A549 (cell line): ENCODE data around the gene ATP1A2. TPM values are rescaled to one million over a fixed set of nuclear protein-coding genes. Genes with fewer than 3 reads are reported as not detected.

Experiments
- ATAC-seq, 2 experiments: fragments of 200-7000 bp in 1 of 2; fragments of >200 bp in 1 of 2; cut with Nextera tagmentation in 1 of 2; cut with Tn5 transposase in 1 of 2; 3 replicates each; pipeline versions ENCODE4 v1.8.0 to v1.9.1; 2018 to 2020; ENCODE audit warnings: mild to moderate bottlenecking in 1 of 2, moderate library complexity in 1 of 2
- CTCF ChIA-PET: fragments of 300-600 bp; sonication (Branson Sonifier 250); formaldehyde crosslinking; extraction: SDS; loops from one replicate; lab custom pipeline; 2021; ENCODE audit warnings: antibody characterized with exemption, inconsistent platforms; lab: Yijun Ruan, JAX
- POLR2A ChIA-PET: fragments of 350-600 bp; formaldehyde crosslinking; extraction: SDS; loops from one replicate; lab custom pipeline; 2021; ENCODE audit warnings: antibody characterized with exemption, inconsistent platforms; lab: Yijun Ruan, JAX
- DNase-seq, 2 experiments: peaks; one replicate each; pipeline versions ENCODE4 v3.0.0 to v3.0.0-alpha.2; 2011 to 2016; ENCODE audit warnings: low read depth in 1 of 2, low spot score in 1 of 2
- FAIRE-seq: peaks from 2 replicates; lab custom pipeline; 2011; peaks lifted over from hg19 to GRCh38; lab: Jason Lieb, UNC
- H3K27ac ChIP-seq, 2 experiments: fragments of >200 bp; sonication (Bioruptor Twin); formaldehyde crosslinking; 3 replicates each; pipeline ENCODE4 v1.5.1; 2016 to 2017
- H3K4me1 ChIP-seq: fragments of >200 bp; sonication (Bioruptor Twin); formaldehyde crosslinking; 3 replicates; pipeline ENCODE4 v1.6.1; 2016
- H3K4me2 ChIP-seq: fragments of >200 bp; sonication (Bioruptor Twin); formaldehyde crosslinking; 3 replicates; pipeline ENCODE4 v1.6.1; 2016
- H3K4me3 ChIP-seq: fragments of >200 bp; sonication (Bioruptor Twin); formaldehyde crosslinking; 3 replicates; pipeline ENCODE4 v1.5.1; 2016
- H3K9me3 ChIP-seq: fragments of >200 bp; sonication (Bioruptor Twin); formaldehyde crosslinking; 3 replicates; pipeline ENCODE4 v1.6.1; 2016
- ATOH8 ChIP-seq: fragments of 250-450 bp; sonication (Bioruptor Pico); IDR thresholded peaks from 2 replicates; pipeline ENCODE4 v1.5.0; 2020; ENCODE audit warnings: low read depth, mild to moderate bottlenecking, moderate library complexity
- CBX8 ChIP-seq: fragments of 200-600 bp; sonication (generic); IDR thresholded peaks from 2 replicates; pipeline ENCODE4 v1.6.1; 2016
- CHD2 ChIP-seq: fragments of 150-350 bp; IDR thresholded peaks from 2 replicates; pipeline ENCODE4 v1.6.1; 2014; ENCODE audit warnings: low read length; ENCODE audit not compliant: partially characterized antibody
- EHMT2 ChIP-seq: fragments of 200-600 bp; sonication (generic); IDR thresholded peaks from 2 replicates; pipeline ENCODE4 v1.6.1; 2016; ENCODE audit warnings: antibody characterized with exemption, low read depth, mild to moderate bottlenecking, moderate library complexity
- ELK1 ChIP-seq: fragments of 150-350 bp; IDR thresholded peaks from 2 replicates; pipeline ENCODE4 v1.6.1; 2014; ENCODE audit warnings: low read depth, mild to moderate bottlenecking, low read length
- EP300 ChIP-seq, 2 experiments: fragments of >200 bp; sonication (Bioruptor Twin); formaldehyde crosslinking; IDR thresholded peaks; 2 replicates in 1 of 2; 3 replicates in 1 of 2; pipeline ENCODE4 v1.6.1; 2016 to 2017
- FOSL2 ChIP-seq, 2 experiments: fragments of 450-650 bp in 1 of 2; fragments of >200 bp in 1 of 2; sonication (Bioruptor Twin) in 1 of 2; formaldehyde crosslinking; IDR thresholded peaks; 2 replicates each; pipeline versions ENCODE4 v1.5.0 to v1.6.1; 2016 to 2020; ENCODE audit warnings: mild to moderate bottlenecking in 1 of 2, moderate library complexity in 1 of 2
- GATA3 ChIP-seq: IDR thresholded peaks from 2 replicates; pipeline ENCODE4 v1.6.1; 2012; ENCODE audit warnings: borderline replicate concordance
- HES2 ChIP-seq: fragments of >200 bp; sonication (Bioruptor Twin); formaldehyde crosslinking; IDR thresholded peaks from 2 replicates; pipeline ENCODE4 v1.6.1; 2016
- JUNB ChIP-seq: fragments of >200 bp; sonication (Bioruptor Twin); formaldehyde crosslinking; IDR thresholded peaks from 2 replicates; pipeline ENCODE4 v1.6.1; 2016
- KDM5A ChIP-seq: fragments of 200-600 bp; sonication (generic); IDR thresholded peaks from 2 replicates; pipeline ENCODE4 v1.6.1; 2016; ENCODE audit warnings: antibody characterized with exemption, mild to moderate bottlenecking
- MYC ChIP-seq: IDR thresholded peaks from 2 replicates; pipeline ENCODE4 v1.6.1; 2012; ENCODE audit warnings: mild to moderate bottlenecking, inconsistent platforms, low read length, improper control_type of control experiment, borderline replicate concordance
- PBX3 ChIP-seq: IDR thresholded peaks from 2 replicates; pipeline ENCODE4 v1.6.1; 2012
- RCOR1 ChIP-seq: fragments of 150-350 bp; IDR thresholded peaks from 2 replicates; pipeline ENCODE4 v1.6.1; 2014; ENCODE audit warnings: antibody characterized with exemption, low read length, low read depth
- RNF2 ChIP-seq: fragments of 200-600 bp; sonication (generic); IDR thresholded peaks from 2 replicates; pipeline ENCODE4 v1.6.1; 2016; ENCODE audit warnings: low read depth, mild to moderate bottlenecking, antibody characterized with exemption, moderate library complexity, borderline replicate concordance
- SREBF2 ChIP-seq: fragments of 450-650 bp; IDR thresholded peaks from 2 replicates; pipeline ENCODE4 v1.6.1; 2014; ENCODE audit warnings: mild to moderate bottlenecking, moderate library complexity
- TP53 ChIP-seq: fragments of 250-450 bp; sonication (Bioruptor Pico); IDR thresholded peaks from 2 replicates; pipeline ENCODE4 v1.5.0; 2021; ENCODE audit warnings: mild to moderate bottlenecking, moderate library complexity
- ZC3H11A ChIP-seq: fragments of 450-650 bp; IDR thresholded peaks from 2 replicates; pipeline ENCODE4 v1.6.1; 2014; ENCODE audit warnings: antibody characterized with exemption, mild to moderate bottlenecking
- ZSCAN20 ChIP-seq: fragments of 250-450 bp; sonication (Bioruptor Pico); IDR thresholded peaks from 2 replicates; pipeline ENCODE4 v1.8.0; 2022; ENCODE audit warnings: mild to moderate bottlenecking, moderate library complexity
- WGBS: methylation state at CpG from one replicate; pipeline ENCODE4 v1.1.6; 2017; ENCODE audit errors: missing lambda C conversion rate; 5-methylcytosine and 5-hydroxymethylcytosine counted together
- polyA plus RNA-seq, 4 experiments: library from polyadenylated mRNA; depleted of rRNA in 3 of 4; stranded (reverse); fragments of >200 nt; fragmentation: RNase III in 1 of 4; extraction: RNeasy Plus Mini Kit Qiagen cat#74134 plus additional on column Dnase treatment in 1 of 4; gene quantifications; 2 replicates in 3 of 4; 3 replicates in 1 of 4; pipeline ENCODE4 v1.2.3, GENCODE V29; 2011 to 2017

Gene ATP1A2
- polyA plus RNA-seq, 2 of the 4 experiments (the other 2 are of a cell fraction) = 0.09 TPM; not detected in 1

- Histone ChIP-seq H3K4me3 (no peak overlapping the region), H3K4me2 (no peak overlapping the region), H3K4me1 (0 out of 3 replicates have a peak, but pooled peaks cover 2% of the 10 kb centered on the region)
- no peak for ATAC-seq
- no peak for DNase-seq
- POLR2A ChIA-PET = interaction anchor here (0.6 kb wide), 1 partner anchor 174 kb away, joined by 4 read pairs; no protein-coding TSS in a partner anchor
- 60% methylated on average over 4 of the region's 4 CpGs for WGBS
- no peak for FAIRE-seq
- TF ChIP-seq MYC (no peak), ELK1 (no peak), EHMT2 (no peak), PBX3 (no peak), EP300 (IDR thresholded peaks at IDR 0.05) (no peak), KDM5A (no peak), ZC3H11A (no peak), CBX8 (no peak), HES2 (no peak), RNF2 (no peak), FOSL2 (IDR thresholded peaks at IDR 0.05) (no peak), FOSL2 (CRISPR knock-in tag; IDR thresholded peaks at IDR 0.05) (no peak), RCOR1 (no peak)
- TF ChIP-seq, all 56 proteins: peak for 0
- no peaks in the 10 kb centered on the region for H3K9me3 ChIP-seq
- no peak overlapping the region for H3K27ac ChIP-seq
- CTCF ChIA-PET = interaction anchor here (1.1 to 30.0 kb wide), 12 partner anchors 4 to 947 kb away, joined by 3 to 409 read pairs (median 6); partner anchors contain the start of genes KCNJ10 and KCNJ9
Measured at GRCh38 chr1:160079448-160079847, 36.1 kb upstream of the ATP1A2 start.

- CTCF ChIA-PET = interaction anchor here (0.8 to 16.8 kb wide), 8 partner anchors 14 to 171 kb away, joined by 3 to 409 read pairs (median 4); partner anchors contain the start of gene KCNJ10
Measured at GRCh38 chr1:160080381-160081100, 35.0 kb upstream of the ATP1A2 start.

More at GRCh38 chr1:160080381-160081100, 35.0 kb upstream of the ATP1A2 start:
- Histone ChIP-seq H3K4me3 (no peak overlapping the region), H3K4me2 (no peak overlapping the region), H3K27ac (no peak overlapping the region)
- FAIRE-seq (no peak), ATAC-seq (no peak), DNase-seq (no peak)
- WGBS = 11% methylated on average over 6 of the region's 6 CpGs
- TF ChIP-seq CHD2 = no peak
- no peak for TF ChIP-seq ELK1
- no peak for TF ChIP-seq TP53 (CRISPR knock-in tag)
- TF ChIP-seq RCOR1 = no peak
- no peak for TF ChIP-seq CBX8
- no peak for TF ChIP-seq ZSCAN20 (CRISPR knock-in tag)
- TF ChIP-seq SREBF2 = no peak
- no peak for TF ChIP-seq ATOH8 (CRISPR knock-in tag)
- no peak for TF ChIP-seq JUNB
- no peak for TF ChIP-seq KDM5A
- TF ChIP-seq GATA3 = no peak
- TF ChIP-seq, all 56 proteins: peak for 0
- Histone ChIP-seq H3K9me3 (no peaks in the 10 kb centered on the region), H3K4me1 (0 out of 3 replicates have a peak, but pooled peaks cover 2% of the 10 kb centered on the region)
- POLR2A ChIA-PET = no interaction called here
